Activated T-helper 1 cell treated with anti-CD3 and anti-CD28 coated beads, Interleukin-2, amount 50 U/mL, for 16 hours (primary cell): ENCODE measurements around the gene PRIM2.
"Not testable (repeated sequence)": the region's sequence is repeated elsewhere in the genome, so short reads cannot be mapped to it uniquely, and the experiment has no call there.

ENCODE experiments used
- DNase-seq, 2 donors: peaks; one replicate each; pipeline ENCODE4 v3.0.0-alpha.2; 2020; ENCODE audit warnings: low read depth in 1 of 2, low spot score in 1 of 2

Gene PRIM2

GRCh38 chr6:57317060-57317943 is at the start of gene PRIM2:
PRIM2 (plus strand) TSS chr6:57317630; CDS start chr6:57318446, 816 bp downstream.
- DNase-seq, result peak; percentile 60 to 67

GRCh38 chr6:57268294-57268640 is 49.2 kb upstream of the PRIM2 start:
- no peak for DNase-seq

GRCh38 chr6:57274113-57274824 is 43.2 kb upstream of the PRIM2 start:
- DNase-seq, result not testable (repeated sequence)

- DNase-seq, result no peak
Observed at GRCh38 chr6:57275384-57275783, 42.0 kb upstream of the PRIM2 start.

- no peak for DNase-seq
Observed at GRCh38 chr6:57276946-57277345, 40.5 kb upstream of the PRIM2 start.

GRCh38 chr6:57278570-57278969 is 38.9 kb upstream of the PRIM2 start:
- no peak for DNase-seq

- no peak for DNase-seq
Observed at GRCh38 chr6:57279013-57279412, 38.4 kb upstream of the PRIM2 start.

- DNase-seq, result no peak
Observed at GRCh38 chr6:57283106-57283505, 34.3 kb upstream of the PRIM2 start.

- no peak for DNase-seq
Observed at GRCh38 chr6:57283911-57284455, 33.4 kb upstream of the PRIM2 start.

- DNase-seq, result not testable (repeated sequence)
Observed at GRCh38 chr6:57288136-57288535, 29.3 kb upstream of the PRIM2 start.

GRCh38 chr6:57293472-57293871 is 24.0 kb upstream of the PRIM2 start:
- not testable (repeated sequence) for DNase-seq

GRCh38 chr6:57294862-57295445 is 22.5 kb upstream of the PRIM2 start:
- DNase-seq, result no peak

GRCh38 chr6:57297505-57297904 is 19.9 kb upstream of the PRIM2 start:
- no peak for DNase-seq

GRCh38 chr6:57298741-57299140 is 18.7 kb upstream of the PRIM2 start:
- no peak for DNase-seq

- DNase-seq, result no peak
Observed at GRCh38 chr6:57301757-57302156, 15.7 kb upstream of the PRIM2 start.

- no peak for DNase-seq
Observed at GRCh38 chr6:57302477-57302876, 15.0 kb upstream of the PRIM2 start.

GRCh38 chr6:57303931-57304681 is 13.3 kb upstream of the PRIM2 start:
- no peak for DNase-seq

GRCh38 chr6:57305107-57305506 is 12.3 kb upstream of the PRIM2 start:
- DNase-seq, result no peak

- no peak for DNase-seq
Observed at GRCh38 chr6:57305761-57306160, 11.7 kb upstream of the PRIM2 start.

GRCh38 chr6:57306273-57306672 is 11.2 kb upstream of the PRIM2 start:
- no peak for DNase-seq

- DNase-seq, result no peak
Observed at GRCh38 chr6:57307850-57308249, 9.6 kb upstream of the PRIM2 start.
